ENCODE data around the gene TMPRSS2. TPM values are rescaled to one million over a fixed set of nuclear protein-coding genes. Genes with fewer than 3 reads are reported as not detected.

The TMPRSS2 gene
- total RNA-seq, 1 experiment from 2014 or later, result 1.1 TPM

GRCh38 chr21:41483973-41484372, 24.0 kb downstream of the TMPRSS2 start:
- CTCF ChIA-PET, result no interaction called here

More at GRCh38 chr21:41483973-41484372, 24.0 kb downstream of the TMPRSS2 start:
- no peaks in the 10 kb centered on the region for H4K20me1 ChIP-seq (ENCODE audit: insufficient read depth)
- no peaks in the 10 kb centered on the region for H3K9me3 ChIP-seq (ENCODE audit: control insufficient read depth in 1 of 2, insufficient read depth in 1 of 2, low read depth in 1 of 2, low read length in 2 of 2)
- H3K4me2 ChIP-seq (ENCODE audit: low read length), result no peak overlapping the region
- ChIA-PET POLR2A (no interaction called here), RAD21 (ENCODE audit: low non-redundant PET in 1 of 2, low total read pairs in 2 of 2, uncharacterized antibody in 2 of 2, unreplicated experiment in 2 of 2) (no interaction called here)
- no peak for ATAC-seq
- H3K9ac ChIP-seq (ENCODE audit: low read length), result no peak overlapping the region
- no peak for TF ChIP-seq ZBTB33 (IDR thresholded peaks at IDR 0.05; ENCODE audit: extremely low read depth, insufficient replicate concordance, low read length)
- no peak for TF ChIP-seq RAD21 (IDR thresholded peaks at IDR 0.05; ENCODE audit: low read depth)
- TF ChIP-seq TCF7L2 (IDR thresholded peaks at IDR 0.05; ENCODE audit: borderline replicate concordance, extremely low read depth, insufficient read depth, insufficient read length), result no peak
- no peak for TF ChIP-seq JUND (IDR thresholded peaks at IDR 0.05)
- TF ChIP-seq ELF1 (IDR thresholded peaks at IDR 0.05; ENCODE audit: borderline replicate concordance, low read depth), result no peak
- TF ChIP-seq SRF (IDR thresholded peaks at IDR 0.05; ENCODE audit: low read depth), result no peak
- no peak for TF ChIP-seq SIN3A (IDR thresholded peaks at IDR 0.05; ENCODE audit: low read depth)
- TF ChIP-seq MAX (IDR thresholded peaks at IDR 0.05), result no peak
- no peak for TF ChIP-seq REST (IDR thresholded peaks at IDR 0.05; ENCODE audit: low read depth)
- TF ChIP-seq YY1 (IDR thresholded peaks at IDR 0.05; ENCODE audit: extremely low read depth, insufficient replicate concordance, low read depth, low read length), result no peak
- TF ChIP-seq EGR1 (IDR thresholded peaks at IDR 0.05; ENCODE audit: low read depth), result no peak
- H3K9me2 ChIP-seq (ENCODE audit: insufficient read depth), result no peaks in the 10 kb centered on the region
- no peaks in the 10 kb centered on the region for H3K79me2 ChIP-seq (ENCODE audit: insufficient read depth, low read length)
- H3K36me3 ChIP-seq (ENCODE audit: control insufficient read depth in 1 of 2, insufficient read depth in 2 of 2, low read length in 2 of 2), result no peaks in the 10 kb centered on the region
- BruUV-seq (replicated peaks), result no TSS peak
- H2AFZ ChIP-seq (ENCODE audit: low read depth, low read length, poor library complexity, severe bottlenecking), result no peak overlapping the region
- no peak for DNase-seq (ENCODE audit: low read depth, low spot score)
- H3K4me3 ChIP-seq (replicated peaks in 1 of 2; ENCODE audit: low read depth in 1 of 2, low read length in 2 of 2), result no peak overlapping the region
- H3K27me3 ChIP-seq (ENCODE audit: insufficient read depth, low read length), result no peaks in the 10 kb centered on the region; the same call in none of the 2 replicates
- no peaks in the 10 kb centered on the region for H3K4me1 ChIP-seq (ENCODE audit: control insufficient read depth in 1 of 2, insufficient read depth in 2 of 2, low read length in 2 of 2)
- intact Hi-C loops (cut with micrococcal nuclease), result no loop called here
- H3K27ac ChIP-seq (ENCODE audit: low read depth, low read length), result no peak overlapping the region

Data from HCT116 (cell line).